Measurements from ENCODE around the gene AGRP.

DNA sequence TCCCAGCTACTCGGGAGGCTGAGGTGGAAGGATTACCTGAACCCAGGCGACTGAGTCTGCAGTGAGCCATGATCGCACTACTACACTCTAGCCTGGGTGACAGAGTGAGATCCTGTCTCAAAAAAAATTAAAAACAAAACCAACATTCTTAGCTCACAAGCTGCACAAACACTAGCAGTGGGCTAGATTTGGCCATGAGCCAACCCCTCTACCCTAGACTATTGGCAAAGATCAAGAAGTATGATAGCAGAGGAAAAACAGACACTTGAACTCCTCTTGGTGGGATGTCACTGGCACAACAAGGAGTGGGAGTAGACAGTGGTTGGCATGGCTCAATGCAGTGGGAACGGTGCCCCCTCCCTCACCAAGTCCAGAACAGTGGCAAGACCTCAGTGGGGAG lies 25.7 kb upstream of the AGRP start:
- TF ChIP-seq, protein P1, sequence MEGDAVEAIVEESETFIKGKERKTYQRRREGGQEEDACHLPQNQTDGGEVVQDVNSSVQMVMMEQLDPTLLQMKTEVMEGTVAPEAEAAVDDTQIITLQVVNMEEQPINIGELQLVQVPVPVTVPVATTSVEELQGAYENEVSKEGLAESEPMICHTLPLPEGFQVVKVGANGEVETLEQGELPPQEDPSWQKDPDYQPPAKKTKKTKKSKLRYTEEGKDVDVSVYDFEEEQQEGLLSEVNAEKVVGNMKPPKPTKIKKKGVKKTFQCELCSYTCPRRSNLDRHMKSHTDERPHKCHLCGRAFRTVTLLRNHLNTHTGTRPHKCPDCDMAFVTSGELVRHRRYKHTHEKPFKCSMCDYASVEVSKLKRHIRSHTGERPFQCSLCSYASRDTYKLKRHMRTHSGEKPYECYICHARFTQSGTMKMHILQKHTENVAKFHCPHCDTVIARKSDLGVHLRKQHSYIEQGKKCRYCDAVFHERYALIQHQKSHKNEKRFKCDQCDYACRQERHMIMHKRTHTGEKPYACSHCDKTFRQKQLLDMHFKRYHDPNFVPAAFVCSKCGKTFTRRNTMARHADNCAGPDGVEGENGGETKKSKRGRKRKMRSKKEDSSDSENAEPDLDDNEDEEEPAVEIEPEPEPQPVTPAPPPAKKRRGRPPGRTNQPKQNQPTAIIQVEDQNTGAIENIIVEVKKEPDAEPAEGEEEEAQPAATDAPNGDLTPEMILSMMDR (IDR thresholded peaks at IDR 0.05; ENCODE audit: low read depth, low read length, missing input control) = no peak
- TF ChIP-seq, protein P2, sequence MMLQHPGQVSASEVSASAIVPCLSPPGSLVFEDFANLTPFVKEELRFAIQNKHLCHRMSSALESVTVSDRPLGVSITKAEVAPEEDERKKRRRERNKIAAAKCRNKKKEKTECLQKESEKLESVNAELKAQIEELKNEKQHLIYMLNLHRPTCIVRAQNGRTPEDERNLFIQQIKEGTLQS (IDR thresholded peaks at IDR 0.05) = no peak
